Thoracic aorta (tissue), 2 donors: ENCODE measurements around the gene MSRB3. TPM values are rescaled to one million over a fixed set of nuclear protein-coding genes. Genes with fewer than 3 reads are reported as not detected.

Source experiments
- ATAC-seq: fragments of 150-250 bp; one replicate; pipeline ENCODE4 v1.8.0; 2017; ENCODE audit warnings: low read depth; ENCODE audit not compliant: insufficient number of reproducible peaks, low FRiP score
- DNase-seq: peaks from one replicate; pipeline ENCODE4 v3.0.0-alpha.2; 2020; ENCODE audit warnings: low spot score
- H3K27ac ChIP-seq, 2 donors: fragments of 200-600 bp; sonication (generic); 1 replicate in 1 of 2; 2 replicates in 1 of 2; pipeline ENCODE4 v1.5.1; 2016; ENCODE audit warnings: mild to moderate bottlenecking in 2 of 2, moderate library complexity in 2 of 2
- H3K27me3 ChIP-seq: fragments of 200-600 bp; sonication (generic); replicated peaks from 2 replicates; pipeline ENCODE4 v1.6.0; 2016; ENCODE audit warnings: mild to moderate bottlenecking; ENCODE audit not compliant: insufficient read depth
- H3K36me3 ChIP-seq: fragments of 200-600 bp; sonication (generic); one replicate; pipeline ENCODE4 v1.5.1; 2016
- H3K4me1 ChIP-seq, 2 donors: fragments of 200-600 bp; sonication (generic); 1 replicate in 1 of 2; 2 replicates in 1 of 2; pipeline versions ENCODE4 v1.5.1 to v1.6.0; 2016; ENCODE audit warnings: low read depth in 2 of 2, mild to moderate bottlenecking in 1 of 2; ENCODE audit not compliant: control insufficient read depth in 1 of 2
- H3K4me3 ChIP-seq: fragments of 200-600 bp; sonication (generic); 2 replicates; pipeline ENCODE4 v1.5.1; 2016; ENCODE audit warnings: mild to moderate bottlenecking
- H3K9me3 ChIP-seq: fragments of 200-600 bp; sonication (generic); 2 replicates; pipeline ENCODE4 v1.5.1; 2016
- CTCF ChIP-seq: fragments of 200-600 bp; sonication (generic); IDR thresholded peaks from one replicate; pipeline ENCODE4 v1.5.1; 2019; ENCODE audit warnings: antibody characterized with exemption
- total RNA-seq, 2 donors: library from RNA; depleted of rRNA; stranded (reverse); fragments of >200 nt; gene quantifications; one replicate each; pipeline versions ENCODE4 v1.1.0 to v1.2.3, GENCODE V29; 2016

Gene MSRB3
- total RNA-seq, result 100 to 1,000 TPM; 221 to 232 TPM

- Histone ChIP-seq H3K4me1 (peaks cover 20 to 46% of the 10 kb centered on the region in 2 donors), H3K4me3 (peak within 1 kb of the TSS; percentile 96), H3K27me3 (no peaks in the 10 kb centered on the region), H3K9me3 (no peaks in the 10 kb centered on the region), H3K36me3 (no peaks in the 10 kb centered on the region), H3K27ac (peak within 1 kb of the TSS; percentile 99)
- ATAC-seq (peak; percentile 92), DNase-seq (peak; percentile 21)
- TF ChIP-seq CTCF, result peak; percentile 35
These were observed at the start of gene MSRB3 for GRCh38 chr12:65278576-65279368. Gene MSRB3, plus strand, starts transcription at chr12:65278683. Its CDS starts 29,897 bp downstream, at chr12:65308580.

GRCh38 chr12:65229441-65229840 lies 49.0 kb upstream of the MSRB3 start:
- peaks cover 0 to 3% of the 10 kb centered on the region in 2 donors for H3K4me1 ChIP-seq
- H3K27ac ChIP-seq, result no peak overlapping the region
- no peak overlapping the region for H3K4me3 ChIP-seq
- ATAC-seq (no peak), DNase-seq (no peak)
- no peak for TF ChIP-seq CTCF
- peaks cover 12% of the 10 kb centered on the region for H3K9me3 ChIP-seq
- H3K36me3 ChIP-seq, result peaks cover 2% of the 10 kb centered on the region
- H3K27me3 ChIP-seq, result no peaks in the 10 kb centered on the region

- TF ChIP-seq CTCF, result peak; percentile 47
- ATAC-seq, result no peak
- Histone ChIP-seq H3K27me3 (no peaks in the 10 kb centered on the region), H3K27ac (no peak overlapping the region), H3K9me3 (peaks cover 12% of the 10 kb centered on the region), H3K4me1 (peaks cover 0 to 3% of the 10 kb centered on the region in 2 donors), H3K4me3 (no peak overlapping the region), H3K36me3 (peaks cover 2% of the 10 kb centered on the region)
- no peak for DNase-seq
These were observed 45.9 kb upstream of the MSRB3 start for GRCh38 chr12:65232476-65233077.

GRCh38 chr12:65237153-65237552 lies 41.3 kb upstream of the MSRB3 start:
- H3K4me3 ChIP-seq, result no peak overlapping the region
- TF ChIP-seq CTCF, result no peak
- H3K27ac ChIP-seq, result no peak overlapping the region
- ATAC-seq (no peak), DNase-seq (no peak)
- no peaks in the 10 kb centered on the region for H3K27me3 ChIP-seq
- no peaks in the 10 kb centered on the region for H3K9me3 ChIP-seq
- peaks cover 3% of the 10 kb centered on the region for H3K36me3 ChIP-seq
- peaks cover 0 to 1% of the 10 kb centered on the region in 2 donors for H3K4me1 ChIP-seq

GRCh38 chr12:65238609-65239008 lies 39.9 kb upstream of the MSRB3 start:
- Histone ChIP-seq H3K4me1 (no peaks in the 10 kb centered on the region), H3K4me3 (no peak overlapping the region), H3K27me3 (no peaks in the 10 kb centered on the region), H3K9me3 (no peaks in the 10 kb centered on the region), H3K36me3 (peaks cover 6% of the 10 kb centered on the region), H3K27ac (no peak overlapping the region)
- DNase-seq (no peak), ATAC-seq (no peak)
- TF ChIP-seq CTCF, result no peak
